DMS53 (cell line): ENCODE measurements around the gene ABI1.

ENCODE experiments used
- DNase-seq: peaks from one replicate; lab custom pipeline; 2025; lab: John Stamatoyannopoulos, UW

Gene ABI1

GRCh38 chr10:26711324-26711723 is 149.4 kb downstream of the ABI1 start:
- DNase-seq, result no peak

GRCh38 chr10:26706936-26707335 is 153.8 kb downstream of the ABI1 start:
- no peak for DNase-seq

GRCh38 chr10:26706206-26706605 is 154.6 kb downstream of the ABI1 start:
- no peak for DNase-seq

- DNase-seq, result no peak
These were observed 156.8 kb downstream of the ABI1 start for GRCh38 chr10:26703974-26704373.

GRCh38 chr10:26703096-26703495 is 157.7 kb downstream of the ABI1 start:
- DNase-seq, result no peak

GRCh38 chr10:26700884-26701630 is 159.7 kb downstream of the ABI1 start:
- no peak for DNase-seq

GRCh38 chr10:26699631-26700030 is 161.1 kb downstream of the ABI1 start:
- DNase-seq, result no peak

- no peak for DNase-seq
These were observed 161.8 kb downstream of the ABI1 start for GRCh38 chr10:26698909-26699308.

GRCh38 chr10:26697922-26698608 is 162.7 kb downstream of the ABI1 start:
- peak; percentile 48 for DNase-seq

- peak; percentile 85 for DNase-seq
These were observed 163.4 kb downstream of the ABI1 start, which contains the start of gene PDSS1 for GRCh38 chr10:26697163-26697921. TSS of gene PDSS1 (plus strand) at chr10:26697701. CDS start at chr10:26697712, 11 bp downstream.

GRCh38 chr10:26696786-26697162 is 164.0 kb downstream of the ABI1 start:
- DNase-seq, result peak; percentile 45
